CD4-positive, alpha-beta T cell (primary cell): Measurements from ENCODE around the gene ACAD11. TPM values are rescaled to one million over a fixed set of nuclear protein-coding genes. Genes with fewer than 3 reads are reported as not detected.

ENCODE experiments used
- ATAC-seq: fragments of 200-7000 bp; cut with Tn5 transposase; one replicate; pipeline ENCODE4 v1.10.0; 2022; ENCODE audit warnings: mild to moderate bottlenecking; ENCODE audit not compliant: poor library complexity
- CTCF ChIA-PET: fragments of 350-600 bp; sonication (Branson Sonifier 250); formaldehyde crosslinking; loops from one replicate; lab custom pipeline; 2021; ENCODE audit warnings: antibody characterized with exemption, inconsistent platforms; lab: Charles Lee
- POLR2A ChIA-PET: fragments of 350-600 bp; sonication (Branson Sonifier 250); formaldehyde crosslinking; loops from one replicate; lab custom pipeline; 2021; ENCODE audit warnings: antibody characterized with exemption, inconsistent platforms; lab: Charles Lee
- DNase-seq, 14 experiments: peaks; one replicate each; pipeline ENCODE4 v3.0.0-alpha.2; 2013 to 2020; ENCODE audit warnings: mixed read lengths in 2 of 14
- H3K27ac ChIP-seq, 2 donors: one replicate each; pipeline versions ENCODE4 v1.5.1 to v1.7.0; 2013; ENCODE audit warnings: low read length in 2 of 2, low read depth in 1 of 2, mild to moderate bottlenecking in 1 of 2
- H3K27me3 ChIP-seq, 2 experiments: 1 replicate in 1 of 2; 2 replicates in 1 of 2; pipeline versions ENCODE4 v1.6.1 to v1.7.0; 2013; ENCODE audit warnings: low read length in 2 of 2, control low read depth in 1 of 2, mild to moderate bottlenecking in 1 of 2, moderate library complexity in 1 of 2; ENCODE audit not compliant: insufficient read depth in 2 of 2, control insufficient read depth in 1 of 2
- H3K36me3 ChIP-seq: one replicate; pipeline ENCODE4 v1.6.1; 2013; ENCODE audit warnings: low read length, control low read depth; ENCODE audit not compliant: insufficient read depth
- H3K4me1 ChIP-seq: one replicate; pipeline ENCODE4 v1.6.1; 2013; ENCODE audit warnings: low read length, control low read depth; ENCODE audit not compliant: insufficient read depth
- H3K4me3 ChIP-seq: one replicate; pipeline ENCODE4 v1.5.1; 2013; ENCODE audit warnings: mild to moderate bottlenecking, low read length, moderate library complexity
- H3K9me3 ChIP-seq, 2 experiments: 1 replicate in 1 of 2; 2 replicates in 1 of 2; pipeline versions ENCODE4 v1.6.1 to v1.7.0; 2013; ENCODE audit warnings: low read length in 2 of 2, mild to moderate bottlenecking in 2 of 2, control low read depth in 1 of 2, moderate library complexity in 1 of 2; ENCODE audit not compliant: control insufficient read depth in 1 of 2, insufficient read depth in 1 of 2
- H3K27ac Mint-ChIP-seq: one replicate; pipeline ENCODE4 v1.8.0; 2020; ENCODE audit warnings: mixed read lengths
- H3K27me3 Mint-ChIP-seq: one replicate; pipeline ENCODE4 v1.8.0; 2021; ENCODE audit warnings: mixed read lengths
- H3K36me3 Mint-ChIP-seq: one replicate; pipeline ENCODE4 v1.8.0; 2021; ENCODE audit warnings: low read depth, mixed read lengths
- H3K4me1 Mint-ChIP-seq: one replicate; pipeline ENCODE4 v1.8.0; 2021; ENCODE audit warnings: low read depth, mixed read lengths
- H3K4me3 Mint-ChIP-seq: one replicate; pipeline ENCODE4 v1.8.0; 2020; ENCODE audit warnings: mild to moderate bottlenecking, mixed read lengths
- H3K9me3 Mint-ChIP-seq: one replicate; pipeline ENCODE4 v1.8.0; 2020; ENCODE audit warnings: mixed read lengths
- CTCF ChIP-seq: fragments of 200-600 bp; IDR thresholded peaks from one replicate; pipeline ENCODE4 v1.8.0; 2022; ENCODE audit warnings: antibody characterized with exemption, mild to moderate bottlenecking
- intact Hi-C, 2 experiments: fragments of 100-400 bp; cut with DNase I in 1 of 2; cut with micrococcal nuclease in 1 of 2; formaldehyde crosslinking; loops; one replicate each; pipeline versions ENCODE4 v1.15.1 to v1.9.0; 2023 to 2025; cut with DNase I, micrococcal nuclease
- total RNA-seq, 174 experiments: library from RNA in 2 of 174; stranded (reverse) in 2 of 174; gene quantifications; one replicate each; pipeline ENCODE4 v1.2.3 and lab custom pipeline; 2021 to 2026

The ACAD11 gene
- total RNA-seq, 2 experiments from 2014 or later: 26.6 to 27.9 TPM

GRCh38 chr3:132573797-132574211 lies 85.8 kb downstream of the ACAD11 start:
- H3K27ac Mint-ChIP-seq: no peak overlapping the region
- DNase-seq (no peak), ATAC-seq (no peak)
- no peak for TF ChIP-seq CTCF
- no peaks in the 10 kb centered on the region for H3K27me3 Mint-ChIP-seq
- H3K27me3 ChIP-seq: no peaks in the 10 kb centered on the region
- no peaks in the 10 kb centered on the region for H3K4me1 ChIP-seq
- H3K36me3 Mint-ChIP-seq: peaks cover 91% of the 10 kb centered on the region
- H3K36me3 ChIP-seq: peaks cover 29% of the 10 kb centered on the region
- H3K4me3 ChIP-seq: no peak overlapping the region
- POLR2A ChIA-PET: no interaction called here
- no peaks in the 10 kb centered on the region for H3K4me1 Mint-ChIP-seq
- no peaks in the 10 kb centered on the region for H3K9me3 Mint-ChIP-seq
- H3K9me3 ChIP-seq: no peaks in the 10 kb centered on the region
- intact Hi-C loops: no loop called here
- CTCF ChIA-PET: no interaction called here
- H3K27ac ChIP-seq: no peak overlapping the region
- no peak overlapping the region for H3K4me3 Mint-ChIP-seq

- ChIA-PET CTCF (no interaction called here), POLR2A (no interaction called here)
- Histone ChIP-seq H3K9me3 (no peaks in the 10 kb centered on the region), H3K4me3 (no peak overlapping the region), H3K36me3 (peaks cover 5% of the 10 kb centered on the region), H3K4me1 (no peaks in the 10 kb centered on the region), H3K27ac (no peak overlapping the region), H3K27me3 (no peaks in the 10 kb centered on the region)
- Mint-ChIP-seq H3K4me3 (no peak overlapping the region), H3K9me3 (no peaks in the 10 kb centered on the region), H3K27ac (no peak overlapping the region), H3K27me3 (no peaks in the 10 kb centered on the region), H3K36me3 (peaks cover 71% of the 10 kb centered on the region), H3K4me1 (no peaks in the 10 kb centered on the region)
- TF ChIP-seq CTCF: no peak
- DNase-seq (no peak), ATAC-seq (no peak)
- intact Hi-C loops: no loop called here
Observed at GRCh38 chr3:132570016-132570415, 89.6 kb downstream of the ACAD11 start.

- ATAC-seq: no peak
- Mint-ChIP-seq H3K4me3 (no peak overlapping the region), H3K4me1 (no peaks in the 10 kb centered on the region), H3K27ac (no peak overlapping the region), H3K9me3 (no peaks in the 10 kb centered on the region), H3K36me3 (peaks cover 70% of the 10 kb centered on the region), H3K27me3 (no peaks in the 10 kb centered on the region)
- POLR2A ChIA-PET: no interaction called here
- H3K27me3 ChIP-seq: no peaks in the 10 kb centered on the region
- H3K27ac ChIP-seq: no peak overlapping the region
- no peak for DNase-seq
- H3K36me3 ChIP-seq: peaks cover 3% of the 10 kb centered on the region
- CTCF ChIA-PET: no interaction called here
- H3K9me3 ChIP-seq: no peaks in the 10 kb centered on the region
- TF ChIP-seq CTCF: no peak
- no peaks in the 10 kb centered on the region for H3K4me1 ChIP-seq
- intact Hi-C loops: no loop called here
- H3K4me3 ChIP-seq: no peak overlapping the region
Observed at GRCh38 chr3:132569580-132569979, 90.0 kb downstream of the ACAD11 start.
